Panc1 (cell line): ENCODE results near the gene CLK2.

Experiments used
- CTCF ChIP-seq: fragments of 450-650 bp; IDR thresholded peaks from 2 replicates; pipeline ENCODE4 v1.5.1; 2017; ENCODE audit warnings: mild to moderate bottlenecking
- POLR2AphosphoS5 ChIP-seq: IDR thresholded peaks from 2 replicates; pipeline ENCODE4 v1.6.1; 2012; ENCODE audit warnings: mild to moderate bottlenecking, low read depth, low read length, moderate library complexity

GRCh38 chr1:155228096-155228427, 45.2 kb downstream of the CLK2 start:
- TF ChIP-seq CTCF (no peak), POLR2AphosphoS5 (no peak)
